Memory B cell (primary cell): ENCODE data around the gene TAF10.

Source experiments
- ATAC-seq: fragments of 150-1000 bp; cut with Tn5 transposase; 2 replicates; pipeline ENCODE4 v1.10.0; 2021; ENCODE audit warnings: low read depth, mild to moderate bottlenecking, moderate library complexity
- DNase-seq, 2 donors: peaks; one replicate each; pipeline ENCODE4 v3.0.0; 2022; ENCODE audit warnings: low spot score in 2 of 2
- H3K27ac Mint-ChIP-seq: one replicate; pipeline ENCODE4 v1.8.0; 2022; ENCODE audit warnings: mild to moderate bottlenecking, moderate library complexity, mixed read lengths
- H3K27me3 Mint-ChIP-seq: one replicate; pipeline ENCODE4 v1.8.0; 2022; ENCODE audit warnings: mixed read lengths
- H3K36me3 Mint-ChIP-seq: one replicate; pipeline ENCODE4 v1.8.0; 2022; ENCODE audit warnings: mild to moderate bottlenecking, mixed read lengths
- H3K4me1 Mint-ChIP-seq: one replicate; pipeline ENCODE4 v1.8.0; 2022; ENCODE audit warnings: mixed read lengths
- H3K4me3 Mint-ChIP-seq: one replicate; pipeline ENCODE4 v1.8.0; 2022; ENCODE audit warnings: mild to moderate bottlenecking, moderate library complexity, mixed read lengths
- H3K9me3 Mint-ChIP-seq: one replicate; pipeline ENCODE4 v1.8.0; 2022; ENCODE audit warnings: mixed read lengths

Gene TAF10

GRCh38 chr11:6576471-6577373 is 35.3 kb downstream of the TAF10 start:
- DNase-seq (no peak), ATAC-seq (no peak)
- Mint-ChIP-seq H3K27ac (no peak overlapping the region), H3K9me3 (no peaks in the 10 kb centered on the region), H3K36me3 (peaks cover 23% of the 10 kb centered on the region), H3K4me1 (peaks cover 2% of the 10 kb centered on the region), H3K4me3 (no peak overlapping the region), H3K27me3 (no peaks in the 10 kb centered on the region)

GRCh38 chr11:6574816-6575715 is 37.0 kb downstream of the TAF10 start:
- Mint-ChIP-seq H3K4me1 (peaks cover 2% of the 10 kb centered on the region), H3K4me3 (no peak overlapping the region)

GRCh38 chr11:6572215-6572614 is 39.8 kb downstream of the TAF10 start:
- no peak for DNase-seq
- no peaks in the 10 kb centered on the region for H3K27me3 Mint-ChIP-seq
- peaks cover 22% of the 10 kb centered on the region for H3K36me3 Mint-ChIP-seq
- no peak overlapping the region for H3K4me3 Mint-ChIP-seq
- ATAC-seq, result no peak
- H3K4me1 Mint-ChIP-seq, result no peaks in the 10 kb centered on the region
- H3K9me3 Mint-ChIP-seq, result no peaks in the 10 kb centered on the region
- H3K27ac Mint-ChIP-seq, result no peak overlapping the region

More at GRCh38 chr11:6574816-6575715, 37.0 kb downstream of the TAF10 start:
- peaks cover 19% of the 10 kb centered on the region for H3K36me3 Mint-ChIP-seq
- no peak overlapping the region for H3K27ac Mint-ChIP-seq
- no peaks in the 10 kb centered on the region for H3K27me3 Mint-ChIP-seq
- H3K9me3 Mint-ChIP-seq, result no peaks in the 10 kb centered on the region
- ATAC-seq, result no peak
- no peak for DNase-seq

- Mint-ChIP-seq H3K4me3 (no peak overlapping the region), H3K27me3 (no peaks in the 10 kb centered on the region), H3K4me1 (no peaks in the 10 kb centered on the region), H3K36me3 (peaks cover 21% of the 10 kb centered on the region), H3K9me3 (no peaks in the 10 kb centered on the region), H3K27ac (no peak overlapping the region)
- no peak for ATAC-seq
- DNase-seq, result no peak
Measured at GRCh38 chr11:6571434-6572008, 40.5 kb downstream of the TAF10 start.

GRCh38 chr11:6570691-6571427 is 41.2 kb downstream of the TAF10 start:
- H3K4me1 Mint-ChIP-seq, result no peaks in the 10 kb centered on the region
- DNase-seq (no peak), ATAC-seq (no peak)
- H3K27me3 Mint-ChIP-seq, result no peaks in the 10 kb centered on the region
- H3K36me3 Mint-ChIP-seq, result peaks cover 20% of the 10 kb centered on the region
- no peak overlapping the region for H3K4me3 Mint-ChIP-seq
- H3K27ac Mint-ChIP-seq, result no peak overlapping the region
- H3K9me3 Mint-ChIP-seq, result no peaks in the 10 kb centered on the region

- Mint-ChIP-seq H3K4me3 (no peak overlapping the region), H3K27me3 (no peaks in the 10 kb centered on the region), H3K27ac (no peak overlapping the region), H3K36me3 (peaks cover 19% of the 10 kb centered on the region), H3K4me1 (peaks cover 2% of the 10 kb centered on the region), H3K9me3 (no peaks in the 10 kb centered on the region)
- DNase-seq (no peak), ATAC-seq (no peak)
Measured at GRCh38 chr11:6569706-6570105, 42.3 kb downstream of the TAF10 start.

- H3K36me3 Mint-ChIP-seq, result peaks cover 20% of the 10 kb centered on the region
Measured at GRCh38 chr11:6568191-6568918, 43.7 kb downstream of the TAF10 start.

GRCh38 chr11:6567371-6567745 is 44.7 kb downstream of the TAF10 start:
- H3K4me3 Mint-ChIP-seq, result no peak overlapping the region
- peaks cover 2% of the 10 kb centered on the region for H3K4me1 Mint-ChIP-seq

More at GRCh38 chr11:6568191-6568918, 43.7 kb downstream of the TAF10 start:
- H3K27me3 Mint-ChIP-seq, result no peaks in the 10 kb centered on the region
- H3K4me1 Mint-ChIP-seq, result peaks cover 2% of the 10 kb centered on the region
- no peak overlapping the region for H3K4me3 Mint-ChIP-seq
- H3K27ac Mint-ChIP-seq, result no peak overlapping the region
- no peaks in the 10 kb centered on the region for H3K9me3 Mint-ChIP-seq
- ATAC-seq (no peak), DNase-seq (no peak)

GRCh38 chr11:6566704-6567370 is 45.2 kb downstream of the TAF10 start:
- Mint-ChIP-seq H3K4me3 (no peak overlapping the region), H3K9me3 (no peaks in the 10 kb centered on the region), H3K4me1 (peaks cover 2% of the 10 kb centered on the region), H3K36me3 (peaks cover 20% of the 10 kb centered on the region), H3K27me3 (no peaks in the 10 kb centered on the region), H3K27ac (no peak overlapping the region)
- no peak for ATAC-seq
- DNase-seq, result no peak

More at GRCh38 chr11:6567371-6567745, 44.7 kb downstream of the TAF10 start:
- H3K27me3 Mint-ChIP-seq, result no peaks in the 10 kb centered on the region
- peaks cover 18% of the 10 kb centered on the region for H3K36me3 Mint-ChIP-seq
- no peaks in the 10 kb centered on the region for H3K9me3 Mint-ChIP-seq
- ATAC-seq (no peak), DNase-seq (no peak)
- no peak overlapping the region for H3K27ac Mint-ChIP-seq

- H3K36me3 Mint-ChIP-seq, result peaks cover 19% of the 10 kb centered on the region
- ATAC-seq, result no peak
Measured at GRCh38 chr11:6565988-6566703, 45.9 kb downstream of the TAF10 start.

GRCh38 chr11:6565325-6565724 is 46.7 kb downstream of the TAF10 start:
- Mint-ChIP-seq H3K9me3 (no peaks in the 10 kb centered on the region), H3K27me3 (no peaks in the 10 kb centered on the region), H3K36me3 (peaks cover 20% of the 10 kb centered on the region), H3K4me3 (no peak overlapping the region), H3K4me1 (peaks cover 5% of the 10 kb centered on the region), H3K27ac (no peak overlapping the region)
- no peak for DNase-seq
- ATAC-seq, result no peak

More at GRCh38 chr11:6565988-6566703, 45.9 kb downstream of the TAF10 start:
- H3K27me3 Mint-ChIP-seq, result no peaks in the 10 kb centered on the region
- no peaks in the 10 kb centered on the region for H3K9me3 Mint-ChIP-seq
- no peak for DNase-seq
- no peak overlapping the region for H3K27ac Mint-ChIP-seq
- peaks cover 5% of the 10 kb centered on the region for H3K4me1 Mint-ChIP-seq
- H3K4me3 Mint-ChIP-seq, result no peak overlapping the region

- Mint-ChIP-seq H3K36me3 (peaks cover 25% of the 10 kb centered on the region), H3K4me1 (peaks cover 5% of the 10 kb centered on the region), H3K27ac (no peak overlapping the region), H3K4me3 (no peak overlapping the region), H3K9me3 (no peaks in the 10 kb centered on the region), H3K27me3 (no peaks in the 10 kb centered on the region)
- no peak for DNase-seq
- ATAC-seq, result no peak
Measured at GRCh38 chr11:6563667-6564066, 48.3 kb downstream of the TAF10 start.
